ENCODE measurements around the gene CD7. TPM values are rescaled to one million over a fixed set of nuclear protein-coding genes. Genes with fewer than 3 reads are reported as not detected.

CD7 gene
- total and polyA plus RNA-seq, 7 donors = 0.13 to 0.81 (median 0.19) TPM; not detected in 1

- Histone ChIP-seq H3K36me3 (ENCODE audit: insufficient read depth in 1 of 2, low read depth in 1 of 2) (no peaks in the 10 kb centered on the region), H3K9me3 (no peaks in the 10 kb centered on the region), H3K4me3 (no peak overlapping the region), H3K4me1 (no peaks in the 10 kb centered on the region), H3K27me3 (ENCODE audit: insufficient read depth in 3 of 3, low read length in 2 of 3) (peaks cover 4 to 23% (median 5%) of the 10 kb centered on the region in 3 donors), H3K27ac (no peak overlapping the region)
- intact Hi-C loops (cut with DNase I) = loop anchor here (2.0 to 10.0 kb wide), 4 partner anchors 50 to 422 kb away; no protein-coding TSS in a partner anchor
- DNase-seq (no peak), ATAC-seq (no peak)
- WGBS, 3 donors = 82 to 90% (median 86%) methylated on average over 6 to 7 of the region's 7 CpGs
- no peak for TF ChIP-seq CTCF (IDR thresholded peaks at IDR 0.05)
Measured at GRCh38 chr17:82354804-82355308, 37.4 kb upstream of the CD7 start.

- Histone ChIP-seq H3K4me3 (no peak overlapping the region), H3K9me3 (no peaks in the 10 kb centered on the region), H3K4me1 (no peaks in the 10 kb centered on the region), H3K36me3 (ENCODE audit: insufficient read depth in 1 of 2, low read depth in 1 of 2) (no peaks in the 10 kb centered on the region), H3K27me3 (ENCODE audit: insufficient read depth in 3 of 3, low read length in 2 of 3) (peaks cover 0 to 18% (median 5%) of the 10 kb centered on the region in 3 donors), H3K27ac (no peak overlapping the region)
- ATAC-seq (no peak), DNase-seq (peak in 1 of 2 donors; percentile 23)
- TF ChIP-seq CTCF (IDR thresholded peaks at IDR 0.05) = no peak
- intact Hi-C loops (cut with DNase I) = loop anchor here (2.0 to 10.0 kb wide), 4 partner anchors 61 to 424 kb away; no protein-coding TSS in a partner anchor
- WGBS, 3 donors = 73 to 85% (median 79%) methylated on average over 8 of the region's 8 CpGs
Measured at GRCh38 chr17:82353484-82353883, 36.1 kb upstream of the CD7 start.

- H3K4me1 ChIP-seq = no peaks in the 10 kb centered on the region
- H3K36me3 ChIP-seq (ENCODE audit: insufficient read depth in 1 of 2, low read depth in 1 of 2) = no peaks in the 10 kb centered on the region
- H3K4me3 ChIP-seq = no peak overlapping the region
- peaks cover 0 to 14% (median 5%) of the 10 kb centered on the region in 3 donors for H3K27me3 ChIP-seq (ENCODE audit: insufficient read depth in 3 of 3, low read length in 2 of 3)
- TF ChIP-seq CTCF (IDR thresholded peaks at IDR 0.05) = peak; percentile 98
- WGBS, 3 donors = 36 to 38% (median 36%) methylated on average over 24 to 26 of the region's 26 CpGs
- ATAC-seq = peak; percentile 82 to 95 (median 90)
- H3K27ac ChIP-seq = no peak overlapping the region
- intact Hi-C loops (cut with DNase I) = loop anchor here (1.0 to 10.0 kb wide), 5 partner anchors 62 to 425 kb away; no protein-coding TSS in a partner anchor
- no peaks in the 10 kb centered on the region for H3K9me3 ChIP-seq
- DNase-seq = peak; percentile 79 to 90
Measured at GRCh38 chr17:82351713-82352488, 34.5 kb upstream of the CD7 start.

- peaks cover 0 to 8% (median 5%) of the 10 kb centered on the region in 3 donors for H3K27me3 ChIP-seq (ENCODE audit: insufficient read depth in 3 of 3, low read length in 2 of 3)
- WGBS, 3 donors = 49 to 68% (median 52%) methylated on average over 21 of the region's 21 CpGs
- ATAC-seq (peak; percentile 14 to 32 (median 24)), DNase-seq (peak in 1 of 2 donors; percentile 44)
- no peak overlapping the region for H3K4me3 ChIP-seq
- TF ChIP-seq CTCF (IDR thresholded peaks at IDR 0.05) = no peak
- H3K36me3 ChIP-seq (ENCODE audit: insufficient read depth in 1 of 2, low read depth in 1 of 2) = no peaks in the 10 kb centered on the region
- H3K27ac ChIP-seq = no peak overlapping the region
- intact Hi-C loops (cut with DNase I) = loop anchor here (5.0 to 10.0 kb wide), 3 partner anchors 201 to 426 kb away; no protein-coding TSS in a partner anchor
- H3K4me1 ChIP-seq = no peaks in the 10 kb centered on the region
- H3K9me3 ChIP-seq = no peaks in the 10 kb centered on the region
Measured at GRCh38 chr17:82351254-82351712, 33.9 kb upstream of the CD7 start.

Data from psoas muscle (tissue), 8 donors.